GM18868 (cell line): ENCODE results near the gene B9D1.

Source experiments
- ATAC-seq: cut with Tn5 transposase; IDR thresholded peaks from one replicate; pipeline ENCODE4 v1.9.1; 2021; ENCODE audit warnings: mild to moderate bottlenecking, moderate library complexity; ENCODE audit not compliant: unreplicated experiment

B9D1 gene

DNA sequence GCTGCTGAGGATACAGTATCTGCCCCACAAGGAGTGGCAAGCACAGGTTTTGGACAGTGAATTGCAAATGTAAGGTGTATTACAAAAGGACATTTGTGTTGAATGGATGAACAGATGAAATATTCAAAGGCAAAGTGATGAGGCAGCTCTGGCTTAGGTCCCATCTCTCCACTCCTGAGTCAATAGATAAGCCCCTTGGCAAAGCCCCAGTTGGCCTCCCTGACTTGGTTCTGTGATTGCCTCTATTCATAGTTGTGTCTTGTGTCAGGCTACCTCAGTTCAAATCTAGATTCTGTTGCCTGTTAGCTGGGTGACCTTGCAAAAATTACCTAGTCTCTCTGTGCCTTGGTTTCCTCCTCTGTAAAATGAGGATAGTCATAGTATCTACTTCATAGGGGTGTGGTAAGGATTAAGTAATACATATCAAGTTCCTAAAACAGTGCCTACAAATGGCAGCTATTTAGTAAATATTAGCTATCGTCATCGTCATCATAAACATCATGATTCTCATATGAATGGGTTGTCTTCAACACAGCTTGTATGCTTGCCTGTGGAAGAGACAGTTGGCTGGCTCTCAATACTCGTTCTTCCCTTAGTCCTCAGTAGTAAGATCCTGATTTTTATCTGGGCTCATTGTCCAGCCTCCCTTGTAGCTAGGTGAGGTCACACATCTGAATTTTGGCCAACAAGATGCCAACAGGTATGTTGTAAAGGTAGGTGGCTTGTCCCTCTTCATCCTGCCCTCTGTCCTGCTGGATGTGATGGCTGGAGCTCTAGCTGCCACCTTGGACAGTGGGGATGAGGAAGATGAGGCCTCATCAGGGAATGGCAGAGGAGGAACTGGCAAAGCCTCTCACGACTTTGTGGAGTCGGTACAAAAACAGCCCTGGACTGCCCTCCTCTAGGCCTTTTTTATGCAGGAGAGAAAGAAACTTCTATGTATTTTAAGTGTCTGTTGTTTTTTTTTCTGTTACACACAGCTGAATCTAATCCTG is 26.6 kb upstream of the B9D1 start:
- ATAC-seq, result no peak

DNA sequence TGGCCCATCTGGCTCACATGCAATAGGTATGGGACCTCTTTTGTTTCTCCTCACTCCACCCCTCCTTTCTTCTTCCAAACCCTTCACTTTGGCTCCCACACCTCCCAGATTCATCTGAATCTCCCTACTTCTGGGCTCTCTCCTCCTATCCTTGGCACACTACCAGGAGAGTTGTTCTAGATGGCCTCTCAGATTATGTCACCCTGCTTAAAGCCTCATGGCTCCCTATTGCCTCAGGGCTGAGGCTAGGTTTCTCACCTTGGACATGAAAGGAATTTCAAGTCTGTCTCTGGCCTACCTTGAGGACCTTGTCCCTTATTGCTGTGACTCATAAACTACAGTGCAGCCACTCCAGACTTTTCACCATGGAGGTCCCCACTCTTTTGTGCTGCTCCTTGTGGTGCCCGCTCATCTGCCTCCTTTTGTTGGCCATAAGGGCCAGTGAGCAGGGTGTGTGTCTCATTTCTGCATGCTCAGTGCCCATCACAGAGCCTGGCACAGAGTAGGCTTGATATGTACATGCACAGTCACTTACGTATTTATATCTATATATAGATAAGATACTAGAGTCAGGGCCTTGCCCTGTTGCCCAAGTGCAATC is 25.5 kb upstream of the B9D1 start:
- no peak for ATAC-seq

- no peak for ATAC-seq
Observed at GRCh38 chr17:19386974-19387920, 24.7 kb upstream of the B9D1 start, which contains the start of gene MFAP4. Gene MFAP4, minus strand, starts transcription at chr17:19387190. Its CDS starts 35 bp downstream, at chr17:19387155.

- ATAC-seq, result no peak
Observed at GRCh38 chr17:19386051-19386929, 23.8 kb upstream of the B9D1 start.

- ATAC-seq, result no peak
Observed at GRCh38 chr17:19385521-19385983, 23.0 kb upstream of the B9D1 start.

- ATAC-seq, result no peak
Observed at GRCh38 chr17:19384723-19385391, 22.3 kb upstream of the B9D1 start.

- no peak for ATAC-seq
Observed at GRCh38 chr17:19383681-19384470, 21.4 kb upstream of the B9D1 start.

DNA sequence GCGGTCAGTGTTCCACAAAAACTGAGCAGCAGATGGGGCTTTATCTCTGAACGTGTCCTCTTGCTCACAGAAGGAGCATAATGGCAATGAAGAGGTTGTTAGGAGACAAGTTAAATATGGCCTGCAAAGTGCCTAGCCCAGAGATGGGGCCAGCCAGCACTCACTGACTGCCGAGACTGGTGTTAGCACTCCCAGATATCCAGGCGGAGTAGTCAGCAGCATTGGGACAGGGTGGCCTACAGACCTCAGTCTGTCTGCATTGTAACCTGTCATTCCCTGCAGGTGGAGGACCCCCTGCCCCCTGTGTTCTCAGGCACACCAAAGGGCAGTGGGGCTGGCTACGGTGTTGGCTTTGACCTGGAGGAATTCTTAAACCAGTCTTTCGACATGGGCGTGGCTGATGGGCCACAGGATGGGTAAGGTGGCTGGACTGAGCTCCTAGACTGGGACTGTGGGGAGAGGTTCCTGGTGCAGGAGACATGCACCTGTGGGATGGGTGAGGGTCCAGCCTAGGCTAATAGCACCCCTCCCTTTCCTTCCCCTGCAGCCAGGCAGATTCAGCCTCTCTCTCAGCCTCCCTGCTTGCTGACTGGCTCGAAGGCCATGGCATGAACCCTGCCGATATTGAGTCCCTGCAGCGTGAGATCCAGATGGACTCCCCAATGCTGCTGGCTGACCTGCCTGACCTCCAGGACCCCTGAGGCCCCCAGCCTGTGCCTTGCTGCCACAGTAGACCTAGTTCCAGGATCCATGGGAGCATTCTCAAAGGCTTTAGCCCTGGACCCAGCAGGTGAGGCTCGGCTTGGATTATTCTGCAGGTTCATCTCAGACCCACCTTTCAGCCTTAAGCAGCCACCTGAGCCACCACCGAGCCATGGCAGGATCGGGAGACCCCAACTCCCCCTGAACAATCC is 20.3 kb upstream of the B9D1 start:
- ATAC-seq, result no peak

DNA sequence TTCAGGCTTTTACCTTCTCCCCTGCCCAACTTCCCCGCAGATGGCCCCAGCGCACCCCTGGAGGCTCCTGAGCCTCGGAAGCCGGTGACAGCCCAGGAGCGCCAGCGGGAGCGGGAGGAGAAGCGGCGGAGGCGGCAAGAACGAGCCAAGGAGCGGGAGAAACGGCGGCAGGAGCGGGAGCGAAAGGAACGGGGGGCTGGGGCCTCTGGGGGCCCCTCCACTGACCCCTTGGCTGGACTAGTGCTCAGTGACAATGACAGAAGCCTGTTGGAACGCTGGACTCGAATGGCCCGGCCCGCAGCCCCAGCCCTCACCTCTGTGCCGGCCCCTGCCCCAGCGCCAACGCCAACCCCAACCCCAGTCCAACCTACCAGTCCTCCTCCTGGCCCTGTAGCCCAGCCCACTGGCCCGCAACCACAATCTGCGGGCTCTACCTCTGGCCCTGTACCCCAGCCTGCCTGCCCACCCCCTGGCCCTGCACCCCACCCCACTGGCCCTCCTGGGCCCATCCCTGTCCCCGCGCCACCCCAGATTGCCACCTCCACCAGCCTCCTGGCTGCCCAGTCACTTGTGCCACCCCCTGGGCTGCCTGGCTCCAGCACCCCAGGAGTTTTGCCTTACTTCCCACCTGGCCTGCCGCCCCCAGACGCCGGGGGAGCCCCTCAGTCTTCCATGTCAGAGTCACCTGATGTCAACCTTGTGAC is 19.4 kb upstream of the B9D1 start:
- ATAC-seq, result no peak

GRCh38 chr17:19381361-19381740 is 18.8 kb upstream of the B9D1 start:
- no peak for ATAC-seq

DNA sequence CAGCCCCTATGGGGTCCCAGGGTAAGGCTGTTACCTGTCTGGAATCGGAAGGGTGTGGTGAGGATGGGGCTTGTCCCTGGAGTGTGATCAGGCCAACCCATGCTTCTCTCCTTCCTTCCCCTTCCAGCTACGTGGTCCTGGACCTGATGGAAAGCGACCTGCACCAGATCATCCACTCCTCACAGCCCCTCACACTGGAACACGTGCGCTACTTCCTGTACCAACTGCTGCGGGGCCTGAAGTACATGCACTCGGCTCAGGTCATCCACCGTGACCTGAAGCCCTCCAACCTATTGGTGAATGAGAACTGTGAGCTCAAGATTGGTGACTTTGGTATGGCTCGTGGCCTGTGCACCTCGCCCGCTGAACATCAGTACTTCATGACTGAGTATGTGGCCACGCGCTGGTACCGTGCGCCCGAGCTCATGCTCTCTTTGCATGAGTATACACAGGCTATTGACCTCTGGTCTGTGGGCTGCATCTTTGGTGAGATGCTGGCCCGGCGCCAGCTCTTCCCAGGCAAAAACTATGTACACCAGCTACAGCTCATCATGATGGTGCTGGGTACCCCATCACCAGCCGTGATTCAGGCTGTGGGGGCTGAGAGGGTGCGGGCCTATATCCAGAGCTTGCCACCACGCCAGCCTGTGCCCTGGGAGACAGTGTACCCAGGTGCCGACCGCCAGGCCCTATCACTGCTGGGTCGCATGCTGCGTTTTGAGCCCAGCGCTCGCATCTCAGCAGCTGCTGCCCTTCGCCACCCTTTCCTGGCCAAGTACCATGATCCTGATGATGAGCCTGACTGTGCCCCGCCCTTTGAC is 18.2 kb upstream of the B9D1 start:
- ATAC-seq, result no peak

GRCh38 chr17:19379361-19380065 is 17.0 kb upstream of the B9D1 start:
- no peak for ATAC-seq

- peak; percentile 11 for ATAC-seq
Observed at GRCh38 chr17:19378416-19379360, 16.2 kb upstream of the B9D1 start, which contains the start of gene MAPK7. Gene MAPK7, plus strand, starts transcription at chr17:19378498. Its CDS starts 403 bp downstream, at chr17:19378901.
